Skin of body (tissue), 2 donors: Measurements from ENCODE around the gene DUSP9. TPM values are rescaled to one million over a fixed set of nuclear protein-coding genes. Genes with fewer than 3 reads are reported as not detected.
"Not testable (repeated sequence)": the region's sequence is repeated elsewhere in the genome, so short reads cannot be mapped to it uniquely, and the experiment has no call there.

ENCODE experiments used
- DNase-seq: peaks from one replicate; lab custom pipeline; 2025; lab: John Stamatoyannopoulos, UW
- total RNA-seq: library from RNA; depleted of rRNA; stranded (reverse); fragments of >200 nt; gene quantifications from one replicate; pipeline ENCODE4 v1.2.3, GENCODE V29; 2014

The DUSP9 gene
- total RNA-seq, 1 donor from 2014 or later: 0.10 TPM

DNA sequence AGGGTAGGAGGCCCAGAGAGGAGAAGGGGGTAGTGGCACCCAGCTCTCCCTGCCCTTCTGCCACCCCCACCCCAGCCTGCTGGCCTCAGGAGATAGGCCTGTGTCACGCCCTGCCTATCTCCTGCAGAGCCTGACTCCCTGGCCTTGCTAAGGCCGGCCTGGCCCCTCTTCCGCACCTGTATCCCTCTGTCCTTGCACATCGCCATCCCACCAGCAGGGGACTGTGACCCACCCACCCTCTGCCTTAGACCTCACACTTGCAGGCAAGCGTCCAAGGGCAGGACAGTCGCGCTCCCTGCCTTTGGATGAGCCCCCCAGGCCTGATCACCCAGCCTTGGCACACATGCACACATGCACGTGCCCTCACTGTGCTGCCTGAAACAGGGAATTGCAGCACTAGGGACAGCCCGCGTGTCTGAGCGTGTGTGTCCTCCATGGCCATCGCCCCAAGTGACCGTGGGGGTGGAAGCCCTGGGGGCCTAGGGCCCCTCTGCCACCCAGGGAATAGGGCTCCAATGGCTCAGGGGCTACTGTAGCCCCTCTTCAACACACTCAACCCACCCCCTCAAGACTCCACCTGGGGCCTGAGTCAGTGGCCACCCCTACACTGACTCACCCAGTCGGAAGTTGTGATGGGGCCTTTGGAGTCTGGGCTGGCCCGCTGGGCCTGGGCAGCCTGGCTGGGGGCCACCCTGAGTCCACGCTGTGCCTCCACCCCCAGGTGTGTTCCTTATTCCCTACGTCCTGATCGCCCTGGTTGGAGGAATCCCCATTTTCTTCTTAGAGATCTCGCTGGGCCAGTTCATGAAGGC lies 42.9 kb downstream of the DUSP9 start:
- DNase-seq: no peak

DNA sequence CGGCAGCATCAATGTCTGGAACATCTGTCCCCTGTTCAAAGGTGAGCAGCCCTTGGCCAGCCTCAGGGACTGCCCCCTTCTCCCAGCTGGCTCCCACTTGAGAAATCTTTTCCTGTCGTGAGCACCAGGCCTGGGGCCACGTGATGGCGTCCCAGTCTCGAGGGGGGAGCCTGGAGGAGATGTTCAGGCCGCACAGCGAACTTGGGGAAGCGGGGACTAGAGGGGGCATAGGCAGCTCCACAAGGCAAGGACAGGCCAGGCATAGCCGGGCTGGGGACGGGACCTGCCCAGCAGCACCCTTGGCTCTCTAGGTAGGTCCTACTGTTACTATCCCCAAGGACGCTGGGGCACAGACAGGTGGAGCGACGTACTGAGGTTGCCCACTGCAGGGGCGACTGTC lies 43.5 kb downstream of the DUSP9 start:
- DNase-seq: no peak

DNA sequence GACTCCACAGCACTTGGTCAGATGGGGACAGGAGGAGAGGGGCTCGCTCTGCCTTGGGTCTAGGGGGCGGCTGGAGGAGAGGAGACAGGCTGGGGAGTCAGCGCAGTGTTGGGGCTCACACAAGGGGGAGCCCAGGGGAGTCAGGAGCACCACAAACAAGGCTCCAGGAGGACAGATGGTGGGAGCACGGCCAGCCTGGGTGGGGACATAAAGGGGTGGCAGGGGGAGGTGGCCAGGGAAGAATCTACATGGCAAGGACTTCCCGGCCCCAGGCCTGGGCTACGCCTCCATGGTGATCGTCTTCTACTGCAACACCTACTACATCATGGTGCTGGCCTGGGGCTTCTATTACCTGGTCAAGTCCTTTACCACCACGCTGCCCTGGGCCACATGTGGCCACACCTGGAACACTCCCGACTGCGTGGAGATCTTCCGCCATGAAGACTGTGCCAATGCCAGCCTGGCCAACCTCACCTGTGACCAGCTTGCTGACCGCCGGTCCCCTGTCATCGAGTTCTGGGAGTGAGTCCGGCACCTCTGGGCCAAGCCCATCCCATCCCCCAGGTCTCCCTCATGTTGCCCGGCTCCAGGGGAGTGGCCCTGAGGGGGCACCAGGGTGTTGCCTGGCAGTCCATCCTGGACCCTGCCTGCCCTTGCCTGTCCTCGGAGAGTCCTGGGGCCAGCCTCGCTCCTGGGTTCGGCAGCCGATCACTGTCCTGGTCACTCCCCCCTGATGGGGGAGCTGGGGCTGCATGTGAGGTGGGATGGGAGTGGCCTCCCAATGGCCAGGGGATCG lies 44.2 kb downstream of the DUSP9 start:
- not testable (repeated sequence) for DNase-seq

DNA sequence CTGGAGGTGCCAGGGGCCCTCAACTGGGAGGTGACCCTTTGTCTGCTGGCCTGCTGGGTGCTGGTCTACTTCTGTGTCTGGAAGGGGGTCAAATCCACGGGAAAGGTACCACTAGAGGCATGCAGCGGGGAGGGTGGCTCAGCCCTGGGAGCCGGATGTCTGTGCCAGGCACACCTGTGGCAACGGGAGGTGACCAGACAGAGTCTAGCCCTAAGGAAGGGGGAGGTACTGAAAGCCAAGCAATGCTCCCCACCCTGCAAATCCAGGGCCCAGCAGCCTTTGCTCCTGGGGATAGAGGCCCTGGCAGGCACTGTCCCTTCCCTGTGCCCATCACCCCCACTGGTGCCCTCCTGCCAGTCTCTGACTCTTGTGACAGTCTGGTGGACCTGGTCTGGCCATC lies 45.0 kb downstream of the DUSP9 start:
- DNase-seq: no peak

DNA sequence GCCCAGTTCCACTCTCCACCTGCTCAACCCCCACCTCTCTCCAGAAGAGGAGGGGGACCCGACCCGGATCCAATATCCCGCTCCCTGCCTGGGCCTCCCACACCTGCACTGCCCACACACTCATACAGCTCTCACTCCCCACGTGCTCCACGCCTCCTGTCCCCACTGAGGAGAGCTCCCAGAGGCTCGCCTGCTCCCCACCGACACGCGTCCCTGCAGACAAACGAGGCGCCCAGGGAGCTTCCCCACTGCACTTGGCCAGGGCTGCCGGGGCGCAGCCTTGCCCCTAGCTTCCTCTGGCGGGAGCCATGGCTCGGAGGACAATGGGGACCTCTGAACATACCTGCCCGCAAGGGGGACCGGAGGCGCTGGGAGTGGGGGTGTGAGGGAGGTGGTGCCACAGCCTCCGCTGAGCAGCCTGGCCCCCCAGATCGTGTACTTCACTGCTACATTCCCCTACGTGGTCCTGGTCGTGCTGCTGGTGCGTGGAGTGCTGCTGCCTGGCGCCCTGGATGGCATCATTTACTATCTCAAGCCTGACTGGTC lies 45.7 kb downstream of the DUSP9 start:
- no peak for DNase-seq

DNA sequence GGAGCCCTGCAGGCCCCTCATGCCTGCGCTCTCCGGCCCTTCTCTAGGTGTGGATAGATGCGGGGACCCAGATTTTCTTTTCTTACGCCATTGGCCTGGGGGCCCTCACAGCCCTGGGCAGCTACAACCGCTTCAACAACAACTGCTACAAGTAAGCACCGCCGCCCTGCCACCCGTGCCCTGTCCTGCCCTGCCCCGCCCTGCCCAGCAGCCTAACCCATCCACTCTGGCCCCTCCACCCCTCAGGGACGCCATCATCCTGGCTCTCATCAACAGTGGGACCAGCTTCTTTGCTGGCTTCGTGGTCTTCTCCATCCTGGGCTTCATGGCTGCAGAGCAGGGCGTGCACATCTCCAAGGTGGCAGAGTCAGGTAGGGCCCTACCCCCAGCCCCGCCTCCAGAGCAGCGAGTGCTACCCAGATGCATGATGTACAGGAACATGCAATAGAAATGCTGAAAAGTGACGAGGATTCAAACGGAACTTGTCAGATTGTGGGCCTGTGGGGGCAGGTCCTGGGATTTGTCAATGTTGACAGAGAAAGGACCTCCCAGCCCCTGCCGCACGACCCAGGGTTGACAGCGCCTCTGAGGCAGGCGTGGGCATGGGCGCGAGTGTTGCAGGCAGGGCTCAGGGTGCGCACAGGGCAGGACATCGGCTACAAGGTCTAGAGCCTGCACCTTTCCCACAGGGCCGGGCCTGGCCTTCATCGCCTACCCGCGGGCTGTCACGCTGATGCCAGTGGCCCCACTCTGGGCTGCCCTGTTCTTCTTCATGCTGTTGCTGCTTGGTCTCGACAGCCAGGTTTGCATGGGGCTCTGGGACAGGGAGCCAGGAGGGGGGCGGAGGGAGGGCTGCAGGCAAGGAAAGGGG lies 46.4 kb downstream of the DUSP9 start:
- no peak for DNase-seq

DNA sequence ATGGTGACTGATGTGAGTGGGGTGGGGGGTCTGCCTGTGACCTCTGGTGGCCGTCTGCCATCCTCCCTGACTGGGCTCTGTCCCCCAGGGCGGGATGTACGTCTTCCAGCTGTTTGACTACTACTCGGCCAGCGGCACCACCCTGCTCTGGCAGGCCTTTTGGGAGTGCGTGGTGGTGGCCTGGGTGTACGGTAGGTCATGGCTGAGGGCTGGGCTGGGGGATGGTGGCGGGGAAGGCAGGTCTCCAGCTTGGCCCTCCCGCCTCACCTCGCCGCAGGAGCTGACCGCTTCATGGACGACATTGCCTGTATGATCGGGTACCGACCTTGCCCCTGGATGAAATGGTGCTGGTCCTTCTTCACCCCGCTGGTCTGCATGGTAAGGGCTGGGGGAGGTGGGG lies 47.3 kb downstream of the DUSP9 start:
- not testable (repeated sequence) for DNase-seq

DNA sequence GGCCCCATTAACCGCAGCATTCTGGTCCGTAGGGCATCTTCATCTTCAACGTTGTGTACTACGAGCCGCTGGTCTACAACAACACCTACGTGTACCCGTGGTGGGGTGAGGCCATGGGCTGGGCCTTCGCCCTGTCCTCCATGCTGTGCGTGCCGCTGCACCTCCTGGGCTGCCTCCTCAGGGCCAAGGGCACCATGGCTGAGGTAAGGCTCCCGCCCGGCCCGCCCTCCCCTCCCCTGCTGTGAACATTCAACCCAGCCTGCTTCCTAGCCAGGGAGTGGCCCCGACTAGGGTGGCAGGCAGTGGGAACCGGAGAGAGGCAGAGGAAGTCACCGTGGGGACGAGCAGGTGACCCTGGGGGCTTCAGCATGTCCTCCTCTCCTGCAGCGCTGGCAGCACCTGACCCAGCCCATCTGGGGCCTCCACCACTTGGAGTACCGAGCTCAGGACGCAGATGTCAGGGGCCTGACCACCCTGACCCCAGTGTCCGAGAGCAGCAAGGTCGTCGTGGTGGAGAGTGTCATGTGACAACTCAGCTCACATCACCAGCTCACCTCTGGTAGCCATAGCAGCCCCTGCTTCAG lies 47.8 kb downstream of the DUSP9 start:
- DNase-seq: no peak

DNA sequence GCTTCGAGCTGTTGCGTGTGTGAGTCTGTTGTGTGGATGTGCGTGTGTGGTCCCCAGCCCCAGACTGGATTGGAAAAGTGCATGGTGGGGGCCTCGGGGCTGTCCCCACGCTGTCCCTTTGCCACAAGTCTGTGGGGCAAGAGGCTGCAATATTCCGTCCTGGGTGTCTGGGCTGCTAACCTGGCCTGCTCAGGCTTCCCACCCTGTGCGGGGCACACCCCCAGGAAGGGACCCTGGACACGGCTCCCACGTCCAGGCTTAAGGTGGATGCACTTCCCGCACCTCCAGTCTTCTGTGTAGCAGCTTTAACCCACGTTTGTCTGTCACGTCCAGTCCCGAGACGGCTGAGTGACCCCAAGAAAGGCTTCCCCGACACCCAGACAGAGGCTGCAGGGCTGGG lies 49.1 kb downstream of the DUSP9 start:
- no peak for DNase-seq

DNA sequence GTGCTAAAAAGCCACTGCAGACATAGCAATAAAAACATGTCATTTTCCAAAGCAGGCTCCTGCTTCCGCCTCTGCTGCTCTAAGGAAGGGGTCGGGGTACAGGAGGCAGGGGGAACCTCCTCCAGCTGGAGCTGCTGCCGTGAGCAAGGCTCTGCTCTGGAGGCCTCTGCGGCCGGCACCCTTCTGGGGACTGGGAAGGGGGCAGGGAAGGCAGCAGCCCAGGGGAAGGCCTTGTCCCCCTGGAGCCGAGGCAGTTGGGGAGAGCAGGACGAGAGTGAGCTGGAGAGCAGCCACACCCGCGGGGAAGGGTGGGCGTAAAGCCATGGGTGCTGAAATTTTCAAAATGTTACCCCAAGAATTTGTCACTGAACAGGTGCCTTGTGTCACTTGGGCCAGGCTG lies 49.5 kb downstream of the DUSP9 start:
- DNase-seq: not testable (repeated sequence)

DNA sequence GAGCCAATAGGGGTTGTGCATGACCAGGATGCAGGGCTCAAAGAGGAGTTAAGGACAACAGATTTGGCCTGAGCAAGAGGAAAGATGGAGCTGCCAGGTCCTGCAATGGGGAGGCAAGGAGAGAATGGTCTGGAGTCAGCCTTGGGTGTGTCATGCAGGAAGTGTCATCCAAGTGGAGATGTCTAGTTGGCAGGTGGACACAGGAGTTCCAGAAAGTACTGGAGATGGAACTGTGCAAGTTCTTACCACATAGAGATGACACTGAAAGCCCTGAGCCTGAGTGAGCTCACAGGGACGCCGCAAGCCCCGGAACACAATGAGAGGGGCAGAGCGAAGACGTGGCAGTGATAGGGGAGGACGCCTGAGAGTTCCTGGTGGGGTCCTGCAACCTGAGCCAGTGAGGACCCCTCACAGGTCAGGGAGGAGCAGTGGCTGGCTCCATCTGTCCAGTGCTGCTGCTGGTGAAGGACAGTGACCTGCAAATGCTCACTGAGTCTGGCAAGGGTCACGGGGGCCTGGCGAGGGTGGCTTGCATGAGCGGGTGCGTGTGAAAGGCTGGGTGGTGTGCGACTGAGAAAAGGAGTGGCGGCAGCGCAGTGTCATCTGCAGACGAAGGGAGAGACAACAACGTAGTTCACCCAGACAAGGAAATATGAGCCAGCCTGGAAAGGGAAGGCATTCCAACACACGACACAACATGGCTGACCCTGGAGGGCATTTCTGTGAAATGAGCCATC lies 50.2 kb downstream of the DUSP9 start:
- not testable (repeated sequence) for DNase-seq

DNA sequence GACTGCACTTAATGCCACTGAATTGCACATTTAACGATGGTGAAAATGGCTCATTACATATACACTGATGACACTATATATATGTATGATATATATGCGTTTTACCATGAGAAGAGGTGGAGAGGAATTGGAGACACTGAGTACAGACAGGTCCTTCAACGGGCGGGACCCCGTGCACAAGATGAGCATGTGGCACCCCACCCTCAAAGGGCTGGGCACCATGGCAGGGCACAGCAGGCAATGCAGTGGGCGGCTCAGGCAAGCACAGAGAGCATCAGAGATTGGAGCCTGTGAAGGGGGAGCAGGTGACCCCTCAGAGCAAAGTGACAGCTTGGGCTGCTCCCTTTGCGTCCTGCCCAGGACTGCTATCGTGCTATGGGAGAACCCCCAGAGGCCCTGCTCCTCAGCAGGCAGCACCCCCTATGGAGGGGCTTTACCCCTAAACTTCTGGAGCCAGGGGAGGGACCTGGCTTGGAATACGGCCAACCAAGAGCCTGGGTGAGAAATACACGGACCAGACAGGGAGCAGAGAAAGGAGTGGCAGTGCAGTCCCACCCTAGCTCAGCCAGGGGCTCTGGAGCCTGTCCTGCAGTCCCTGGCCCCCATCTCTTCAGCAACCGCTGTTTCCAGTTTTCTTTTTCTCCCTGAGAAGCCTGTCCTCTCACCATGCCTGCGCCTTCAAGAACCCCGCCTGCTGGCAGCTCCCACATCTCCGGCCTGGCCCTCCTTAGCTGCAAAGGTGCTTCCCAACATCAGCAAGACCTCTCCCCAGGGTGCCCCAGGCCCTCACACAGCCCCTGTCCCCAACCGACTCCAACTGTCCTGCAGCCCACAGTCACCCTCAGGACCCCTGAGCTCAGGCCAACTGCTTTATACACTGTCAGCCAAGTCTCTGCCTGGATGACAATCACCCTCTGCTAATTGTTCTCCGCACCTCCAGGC lies 51.2 kb downstream of the DUSP9 start:
- DNase-seq: no peak

DNA sequence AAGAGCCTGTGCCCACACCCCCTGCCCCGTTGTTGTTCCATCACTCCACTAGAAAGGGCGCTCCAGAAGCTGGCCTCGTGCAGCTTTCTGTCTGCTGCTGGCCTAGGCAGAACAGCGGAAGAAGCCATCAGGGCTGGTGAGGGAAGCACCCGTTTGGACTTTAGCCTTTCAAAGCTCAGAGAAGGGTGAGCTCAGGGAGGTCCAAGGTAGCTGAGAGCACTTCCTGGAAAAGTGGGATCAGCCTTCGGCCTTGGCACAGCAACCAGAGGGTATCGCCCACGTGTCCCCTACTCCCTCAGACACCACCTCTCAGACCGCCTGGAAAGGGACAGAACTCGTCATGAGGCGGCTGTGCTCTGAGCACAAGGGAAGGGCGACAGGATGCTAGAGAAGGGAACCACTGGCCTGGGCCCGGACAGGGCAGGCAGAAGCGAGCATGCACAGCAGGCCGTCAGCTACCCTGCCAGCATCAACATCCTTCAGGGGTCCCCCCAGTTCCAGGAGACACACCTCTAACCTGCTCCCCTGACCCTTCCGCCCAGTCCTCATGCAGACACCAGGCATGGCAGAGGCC lies 52.3 kb downstream of the DUSP9 start:
- not testable (repeated sequence) for DNase-seq

DNA sequence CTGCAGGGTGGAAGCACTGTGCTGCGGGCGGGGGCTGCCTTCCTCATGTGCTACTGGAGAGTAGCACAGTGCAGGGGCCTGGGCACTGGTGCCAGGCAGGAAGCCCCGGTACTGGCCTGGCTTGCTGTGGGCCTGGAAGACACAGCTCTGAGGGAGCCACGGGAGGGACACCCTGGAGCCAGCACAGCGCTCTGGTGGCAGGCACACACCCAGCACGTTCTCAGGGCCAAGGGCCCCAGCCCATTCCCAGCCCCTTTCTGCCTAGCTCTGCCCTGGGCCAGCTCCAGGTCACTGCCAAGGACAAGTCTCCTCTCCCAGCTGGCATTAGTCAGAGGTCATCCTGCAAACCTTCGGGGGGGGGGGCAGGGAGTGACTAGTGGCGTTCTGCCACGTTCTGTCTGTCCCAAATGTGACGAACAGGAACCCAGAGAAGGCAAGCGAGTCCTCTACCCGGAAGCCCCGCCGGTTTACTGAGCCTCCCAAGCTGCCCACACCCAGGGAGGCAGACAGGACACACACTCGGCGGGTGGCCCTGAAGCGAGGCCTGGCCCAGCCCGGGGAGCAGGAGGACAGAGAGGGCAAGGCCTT lies 52.9 kb downstream of the DUSP9 start:
- not testable (repeated sequence) for DNase-seq

DNA sequence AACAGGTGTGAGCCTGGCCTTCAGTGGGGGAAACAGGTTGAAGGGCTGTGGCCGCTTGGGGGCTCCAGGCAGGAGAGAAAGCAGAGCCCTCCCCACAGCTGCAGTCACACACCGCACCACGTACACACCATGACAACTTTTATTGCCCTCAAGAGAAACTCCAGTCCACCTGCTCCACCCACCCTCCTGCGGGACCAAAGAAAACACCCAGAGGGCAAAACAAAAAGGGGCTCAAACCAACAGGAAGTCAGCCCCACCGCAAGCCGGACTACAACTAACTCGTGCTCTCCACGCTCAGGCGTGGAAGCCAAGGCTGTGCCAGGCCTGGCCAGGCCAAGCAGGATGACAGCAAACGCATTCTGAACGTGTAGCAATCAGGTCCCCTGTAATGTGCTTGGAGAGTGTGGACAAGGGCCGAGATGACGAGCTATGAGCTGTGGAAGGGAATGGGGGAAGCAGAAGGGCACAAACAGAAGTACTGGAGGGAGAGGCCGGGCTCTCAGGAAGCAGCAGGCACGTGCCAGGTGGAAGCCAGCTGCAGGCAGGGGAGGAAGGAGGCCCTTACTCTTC lies 53.5 kb downstream of the DUSP9 start:
- DNase-seq: no peak
